DND-41 (cell line): Measurements from ENCODE around the gene CCNA1.

Experiments
- ATAC-seq: fragments of 200-7000 bp; cut with Tn5 transposase; 3 replicates; pipeline ENCODE4 v1.9.1; 2021; ENCODE audit warnings: low read depth; ENCODE audit not compliant: insufficient read depth
- DNase-seq: peaks from one replicate; pipeline ENCODE4 v3.0.0-alpha.2; 2020
- H2AFZ ChIP-seq: 2 replicates; pipeline ENCODE4 v1.6.0; 2012; ENCODE audit warnings: low read depth, low read length
- H3K27ac ChIP-seq: 2 replicates; pipeline ENCODE4 v1.5.1; 2012; ENCODE audit warnings: low read length, inconsistent platforms
- H3K27me3 ChIP-seq: fragments of 200-600 bp; sonication (generic); 2 replicates; pipeline ENCODE4 v1.6.0; 2012; ENCODE audit warnings: low read length, mild to moderate bottlenecking, inconsistent platforms; ENCODE audit not compliant: insufficient read depth, poor library complexity
- H3K36me3 ChIP-seq: 2 replicates; pipeline ENCODE4 v1.5.1; 2012; ENCODE audit warnings: low read length, inconsistent platforms; ENCODE audit not compliant: insufficient read depth
- H3K4me1 ChIP-seq: 2 replicates; pipeline ENCODE4 v1.5.1; 2012; ENCODE audit warnings: mild to moderate bottlenecking, low read length; ENCODE audit not compliant: insufficient read depth
- H3K4me2 ChIP-seq: 2 replicates; pipeline ENCODE4 v1.6.0; 2012; ENCODE audit warnings: mild to moderate bottlenecking, moderate library complexity, low read length, inconsistent platforms; ENCODE audit not compliant: insufficient read depth
- H3K4me3 ChIP-seq, 2 experiments: fragments of 200-600 bp in 1 of 2; shearing (Covaris generic) in 1 of 2; 2 replicates each; pipeline ENCODE4 v1.5.1; 2012 to 2016; ENCODE audit warnings: inconsistent platforms in 2 of 2, low read length in 2 of 2, mild to moderate bottlenecking in 2 of 2, low read depth in 1 of 2, moderate library complexity in 1 of 2
- H3K79me2 ChIP-seq: 2 replicates; pipeline ENCODE4 v1.6.0; 2012; ENCODE audit warnings: low read length, inconsistent platforms; ENCODE audit not compliant: insufficient read depth
- H3K9ac ChIP-seq: 2 replicates; pipeline ENCODE4 v1.6.0; 2012; ENCODE audit warnings: low read depth, mild to moderate bottlenecking, inconsistent platforms, low read length, moderate library complexity
- H3K9me3 ChIP-seq: 2 replicates; pipeline ENCODE4 v1.5.1; 2012; ENCODE audit warnings: low read length, moderate library complexity, mild to moderate bottlenecking, inconsistent platforms; ENCODE audit not compliant: insufficient read depth, severe bottlenecking
- H4K20me1 ChIP-seq: 2 replicates; pipeline ENCODE4 v1.6.0; 2012; ENCODE audit warnings: low read length; ENCODE audit not compliant: insufficient read depth
- CTCF ChIP-seq: IDR thresholded peaks from 2 replicates; pipeline ENCODE4 v1.5.1; 2012; ENCODE audit warnings: borderline replicate concordance, low read length, moderate library complexity, mild to moderate bottlenecking; ENCODE audit not compliant: poor library complexity, severe bottlenecking; ENCODE audit errors: extremely low read depth
- EZH2 ChIP-seq: IDR thresholded peaks from 3 replicates; pipeline ENCODE4 v1.6.1; 2012; ENCODE audit warnings: borderline replicate concordance, low read depth, mild to moderate bottlenecking, moderate library complexity, low read length, inconsistent platforms; ENCODE audit not compliant: severe bottlenecking

Gene CCNA1

DNA sequence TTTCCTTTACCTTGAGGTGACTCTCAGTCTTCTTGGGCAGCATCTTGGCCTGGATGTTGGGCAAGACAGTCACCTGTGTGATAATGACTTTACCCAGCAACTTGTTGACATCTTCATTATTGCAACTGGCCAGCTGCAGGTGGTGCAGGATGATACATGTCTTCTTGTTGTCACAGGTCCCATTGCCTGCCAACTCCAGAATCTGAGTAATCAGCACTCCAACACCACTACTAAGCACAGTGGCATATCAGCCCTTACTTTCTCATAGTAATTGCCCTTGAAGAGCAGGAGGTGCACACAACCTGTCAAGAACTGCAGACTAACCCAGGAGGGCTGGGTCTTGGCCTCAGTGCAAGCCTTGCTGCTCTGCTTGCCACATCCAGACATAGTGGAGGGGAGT, 57.8 kb downstream of the CCNA1 start:
- DNase-seq (no peak), ATAC-seq (no peak)
- Histone ChIP-seq H3K4me3 (no peak overlapping the region), H3K9ac (no peak overlapping the region), H3K27me3 (no peaks in the 10 kb centered on the region), H4K20me1 (no peaks in the 10 kb centered on the region), H3K36me3 (no peaks in the 10 kb centered on the region), H3K9me3 (no peaks in the 10 kb centered on the region), H3K79me2 (no peaks in the 10 kb centered on the region), H2AFZ (no peak overlapping the region), H3K27ac (no peak overlapping the region), H3K4me1 (no peaks in the 10 kb centered on the region), H3K4me2 (no peak overlapping the region)
- TF ChIP-seq CTCF (no peak), EZH2 (no peak)
